Kidney (tissue), 14 donors: Measurements from ENCODE around the gene CKAP5. TPM values are rescaled to one million over a fixed set of nuclear protein-coding genes. Genes with fewer than 3 reads are reported as not detected.

ENCODE experiments used
- DNase-seq, 5 donors: peaks; one replicate each; pipeline ENCODE4 v3.0.0-alpha.2; 2013 to 2020
- FAIRE-seq: peaks from 2 replicates; lab custom pipeline; 2012; peaks lifted over from hg19 to GRCh38; lab: Jason Lieb, UNC
- H3K27ac ChIP-seq, 2 donors: one replicate each; pipeline ENCODE4 v1.7.0; 2013; ENCODE audit warnings: low read depth in 2 of 2, low read length in 2 of 2, inconsistent platforms in 1 of 2
- H3K27me3 ChIP-seq: one replicate; pipeline ENCODE4 v1.7.1; 2013; ENCODE audit warnings: low read length, inconsistent platforms; ENCODE audit not compliant: control insufficient read depth, insufficient read depth
- H3K36me3 ChIP-seq, 3 donors: one replicate each; pipeline versions ENCODE4 v1.7.0 to v1.7.1; 2013; ENCODE audit warnings: low read length in 3 of 3, control low read depth in 1 of 3, inconsistent platforms in 1 of 3; ENCODE audit not compliant: insufficient read depth in 3 of 3, control insufficient read depth in 2 of 3
- H3K4me1 ChIP-seq, 3 donors: one replicate each; pipeline versions ENCODE4 v1.7.0 to v1.7.1; 2013; ENCODE audit warnings: low read length in 3 of 3, inconsistent platforms in 1 of 3, low read depth in 1 of 3; ENCODE audit not compliant: control insufficient read depth in 2 of 3, insufficient read depth in 2 of 3
- H3K4me3 ChIP-seq, 3 donors: one replicate each; pipeline versions ENCODE4 v1.7.0 to v1.8.1; 2013; ENCODE audit warnings: low read length in 3 of 3, control low read depth in 1 of 3, inconsistent platforms in 1 of 3
- H3K9ac ChIP-seq, 3 donors: one replicate each; pipeline versions ENCODE4 v1.7.0 to v1.7.1; 2013; ENCODE audit warnings: low read length in 3 of 3, control low read depth in 1 of 3, inconsistent platforms in 1 of 3
- H3K9me3 ChIP-seq, 3 donors: one replicate each; pipeline versions ENCODE4 v1.7.0 to v1.7.1; 2013; ENCODE audit warnings: low read length in 3 of 3, control low read depth in 1 of 3, inconsistent platforms in 1 of 3; ENCODE audit not compliant: control insufficient read depth in 2 of 3, insufficient read depth in 1 of 3
- CTCF ChIP-seq: IDR thresholded peaks from 3 replicates; pipeline ENCODE4 v1.5.1; 2012; ENCODE audit warnings: mild to moderate bottlenecking, moderate library complexity, borderline replicate concordance; ENCODE audit not compliant: insufficient read depth; ENCODE audit errors: extremely low read depth
- intact Hi-C: fragments of 100-400 bp; cut with DNase I; formaldehyde crosslinking; loops from one replicate; pipeline ENCODE4 v1.11.1; 2022
- polyA plus RNA-seq: library from polyadenylated mRNA; stranded (reverse); fragments of 350-450 nt; fragmentation: Illumina TruSeq; extraction: RNeasy Lipid Tissue Mini Kit (QIAGEN cat#74804); gene quantifications from one replicate; pipeline ENCODE4 v1.2.3, GENCODE V29; 2014; ENCODE audit warnings: low read depth, low replicate concordance; ENCODE audit not compliant: insufficient read depth
- total RNA-seq: library from RNA; stranded (reverse); fragmentation: NEBNext Ultra II Directional; extraction: Animal tissue kit (Norgen Biotek cat#: 25700); gene quantifications from one replicate; pipeline ENCODE4 v1.2.1, GENCODE V29; 2021
- donor health status: control.
- donor health status: control.
- donor health status: control.
- donor health status: control.
- donor health status: control.
- donor health status: DM: yes; HTN: yes; CAD: no.
- donor health status: Normal renal cell carcinoma (clear cell type).

CKAP5 gene
- total and polyA plus RNA-seq, 2 donors from 2014 or later = 10.8 to 51.9 TPM

- H3K27ac ChIP-seq = no peak overlapping the region
- no peaks in the 10 kb centered on the region for H3K27me3 ChIP-seq
- no peak overlapping the region for H3K4me3 ChIP-seq
- TF ChIP-seq CTCF = no peak
- no peaks in the 10 kb centered on the region for H3K4me1 ChIP-seq
- H3K9ac ChIP-seq = no peak overlapping the region
- intact Hi-C loops = no loop called here
- FAIRE-seq = no peak
- no peaks in the 10 kb centered on the region for H3K36me3 ChIP-seq
- no peak for DNase-seq
- no peaks in the 10 kb centered on the region for H3K9me3 ChIP-seq
Observed at GRCh38 chr11:46722566-46723358, 123.3 kb downstream of the CKAP5 start.

GRCh38 chr11:46721286-46721685 lies 124.8 kb downstream of the CKAP5 start:
- no peak for FAIRE-seq
- intact Hi-C loops = no loop called here
- Histone ChIP-seq H3K9me3 (no peaks in the 10 kb centered on the region), H3K27me3 (no peaks in the 10 kb centered on the region), H3K27ac (no peak overlapping the region), H3K36me3 (no peaks in the 10 kb centered on the region), H3K4me3 (no peak overlapping the region), H3K4me1 (no peaks in the 10 kb centered on the region), H3K9ac (no peak overlapping the region)
- TF ChIP-seq CTCF = no peak
- no peak for DNase-seq

DNA sequence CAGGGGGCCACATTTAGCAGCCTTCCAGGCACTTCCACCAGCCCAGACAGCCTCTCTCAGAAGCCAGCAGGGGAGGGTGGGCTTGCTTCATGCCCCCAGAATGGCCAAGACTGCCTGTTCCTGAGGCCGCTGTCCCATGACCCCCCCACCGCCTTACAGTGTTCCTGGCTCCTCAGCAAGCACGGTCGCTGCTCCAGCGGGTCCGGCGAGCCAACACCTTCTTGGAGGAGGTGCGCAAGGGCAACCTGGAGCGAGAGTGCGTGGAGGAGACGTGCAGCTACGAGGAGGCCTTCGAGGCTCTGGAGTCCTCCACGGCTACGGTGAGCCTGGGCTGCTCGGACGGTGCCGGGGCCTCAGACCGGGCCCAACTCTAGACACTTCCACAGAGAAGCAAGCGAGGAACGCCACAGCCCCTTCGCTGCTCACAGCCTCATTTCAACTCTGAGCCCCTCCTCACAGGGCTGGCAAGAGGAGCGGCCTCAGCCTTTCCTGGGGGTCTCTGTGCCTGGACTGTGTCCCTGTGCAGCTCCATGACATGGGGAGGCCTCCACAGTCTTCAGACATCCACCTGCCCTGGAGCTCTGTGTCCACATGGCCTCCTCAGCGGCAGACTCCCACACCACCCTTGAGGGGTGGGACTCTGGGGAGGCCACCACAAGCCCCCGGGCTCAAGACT lies 126.4 kb downstream of the CKAP5 start:
- no peaks in the 10 kb centered on the region for H3K27me3 ChIP-seq

More for the DNA sequence above, 126.4 kb downstream of the CKAP5 start:
- H3K4me1 ChIP-seq = no peaks in the 10 kb centered on the region
- FAIRE-seq (no peak), DNase-seq (no peak)
- no peak overlapping the region for H3K27ac ChIP-seq
- H3K9me3 ChIP-seq = no peaks in the 10 kb centered on the region
- no peak overlapping the region for H3K9ac ChIP-seq
- no peak overlapping the region for H3K4me3 ChIP-seq
- TF ChIP-seq CTCF = no peak
- H3K36me3 ChIP-seq = no peaks in the 10 kb centered on the region
- intact Hi-C loops = no loop called here
